DMS114 treated with DMSO at 0.1 percent for 48 hours (cell line): Measurements from ENCODE around the gene RHEX.
"Not testable (repeated sequence)": the region's sequence is repeated elsewhere in the genome, so short reads cannot be mapped to it uniquely, and the experiment has no call there.

Source experiments
- DNase-seq: peaks from one replicate; lab custom pipeline; 2025; ENCODE audit not compliant: unreplicated experiment; lab: John Stamatoyannopoulos, UW

RHEX gene

GRCh38 chr1:206058927-206059292 is 5.9 kb downstream of the RHEX start:
- no peak for DNase-seq

GRCh38 chr1:206059355-206059915 is 6.5 kb downstream of the RHEX start:
- no peak for DNase-seq

- DNase-seq = no peak
These were observed 7.9 kb downstream of the RHEX start for GRCh38 chr1:206060844-206061243.

GRCh38 chr1:206062464-206062863 is 9.5 kb downstream of the RHEX start:
- DNase-seq = no peak

GRCh38 chr1:206064001-206064400 is 11.0 kb downstream of the RHEX start:
- DNase-seq = not testable (repeated sequence)

GRCh38 chr1:206064501-206064900 is 11.5 kb downstream of the RHEX start:
- DNase-seq = not testable (repeated sequence)

- DNase-seq = no peak
These were observed 12.7 kb downstream of the RHEX start for GRCh38 chr1:206065547-206066145.

- no peak for DNase-seq
These were observed 13.7 kb downstream of the RHEX start for GRCh38 chr1:206066479-206067171.

- DNase-seq = no peak
These were observed 14.7 kb downstream of the RHEX start for GRCh38 chr1:206067486-206068227.

- no peak for DNase-seq
These were observed 15.3 kb downstream of the RHEX start for GRCh38 chr1:206068314-206068713.

- DNase-seq = no peak
These were observed 17.8 kb downstream of the RHEX start for GRCh38 chr1:206070627-206071304.

- DNase-seq = no peak
These were observed 21.9 kb downstream of the RHEX start for GRCh38 chr1:206074839-206075238.

GRCh38 chr1:206075786-206076755 is 23.1 kb downstream of the RHEX start:
- no peak for DNase-seq

- no peak for DNase-seq
These were observed 26.2 kb downstream of the RHEX start for GRCh38 chr1:206079135-206079534.

GRCh38 chr1:206080026-206080820 is 27.2 kb downstream of the RHEX start:
- no peak for DNase-seq

GRCh38 chr1:206081856-206082255 is 28.9 kb downstream of the RHEX start:
- no peak for DNase-seq

GRCh38 chr1:206082831-206083695 is 30.1 kb downstream of the RHEX start:
- no peak for DNase-seq

- no peak for DNase-seq
These were observed 30.8 kb downstream of the RHEX start for GRCh38 chr1:206083750-206084149.
